Endothelial cell of umbilical vein (primary cell): ENCODE measurements around the gene CCND2. TPM values are rescaled to one million over a fixed set of nuclear protein-coding genes. Genes with fewer than 3 reads are reported as not detected.

Experiments used
- BruUV-seq: library from RNA; stranded (reverse); fragments of 400-500 nt; replicated peaks from 2 replicates; lab custom pipeline; 2021; lab: Mats Ljungman, UMichigan
- CTCF ChIA-PET: fragments of 300-600, 350-600 bp; sonication (Branson Sonifier 250); formaldehyde crosslinking; loops from one replicate; lab custom pipeline; 2021; ENCODE audit warnings: antibody characterized with exemption, inconsistent platforms; lab: Charles Lee
- POLR2A ChIA-PET: fragments of 300-600, 350-600 bp; sonication (Branson Sonifier 250); formaldehyde crosslinking; loops from one replicate; lab custom pipeline; 2021; ENCODE audit warnings: antibody characterized with exemption, inconsistent platforms; lab: Charles Lee
- DNase-seq: peaks from one replicate; pipeline ENCODE4 v3.0.0-alpha.2; 2011; ENCODE audit warnings: low read depth, low spot score
- FAIRE-seq: peaks from 2 replicates; lab custom pipeline; 2011; peaks lifted over from hg19 to GRCh38; lab: Jason Lieb, UNC
- H2AFZ ChIP-seq: 2 replicates; pipeline ENCODE4 v1.6.0; 2012; ENCODE audit warnings: low read depth, low read length, control low read depth, inconsistent platforms
- H3K27ac ChIP-seq: 2 replicates; pipeline ENCODE4 v1.5.1; 2011; ENCODE audit warnings: low read depth, mild to moderate bottlenecking, control low read depth, low read length, moderate library complexity; ENCODE audit not compliant: insufficient read depth
- H3K27me3 ChIP-seq, 2 experiments: 2 replicates each; pipeline versions ENCODE4 v1.6.0 to v1.6.1; 2011; ENCODE audit warnings: low read length in 2 of 2, mixed read lengths in 1 of 2; ENCODE audit not compliant: control insufficient read depth in 2 of 2, insufficient read depth in 2 of 2
- H3K36me3 ChIP-seq, 2 experiments: 2 replicates in 1 of 2; 3 replicates in 1 of 2; pipeline ENCODE4 v1.5.1; 2011; ENCODE audit warnings: low read length in 2 of 2, mild to moderate bottlenecking in 1 of 2, moderate library complexity in 1 of 2; ENCODE audit not compliant: control insufficient read depth in 2 of 2, insufficient read depth in 2 of 2; ENCODE audit errors: extremely low read depth in 1 of 2
- H3K4me1 ChIP-seq: 3 replicates; pipeline ENCODE4 v1.5.1; 2011; ENCODE audit warnings: mild to moderate bottlenecking, low read length; ENCODE audit not compliant: control insufficient read depth, insufficient read depth; ENCODE audit errors: extremely low read depth
- H3K4me2 ChIP-seq: 2 replicates; pipeline ENCODE4 v1.6.1; 2011; ENCODE audit warnings: low read length, control low read depth, mixed read lengths; ENCODE audit not compliant: insufficient read depth
- H3K4me3 ChIP-seq, 3 experiments: fragments of 200-600 bp in 1 of 3; sonication (generic), shearing (Covaris generic) in 1 of 3; replicated peaks in 1 of 3; 2 replicates each; pipeline ENCODE4 v1.5.1; 2011 to 2016; ENCODE audit warnings: control low read depth in 3 of 3, low read length in 3 of 3, mild to moderate bottlenecking in 2 of 3, inconsistent platforms in 1 of 3, low read depth in 1 of 3, moderate library complexity in 1 of 3; ENCODE audit not compliant: insufficient read depth in 1 of 3
- H3K79me2 ChIP-seq: 2 replicates; pipeline ENCODE4 v1.6.0; 2012; ENCODE audit warnings: low read length, inconsistent platforms; ENCODE audit not compliant: control insufficient read depth, insufficient read depth
- H3K9ac ChIP-seq: replicated peaks from 2 replicates; pipeline ENCODE3; 2011; ENCODE audit warnings: low read length, control low read depth; ENCODE audit not compliant: insufficient read depth; ENCODE audit errors: extremely low read depth
- H3K9me1 ChIP-seq: replicated peaks from 3 replicates; pipeline ENCODE4 v1.6.0; 2011; ENCODE audit warnings: mild to moderate bottlenecking, low read length; ENCODE audit not compliant: control insufficient read depth, insufficient read depth; ENCODE audit errors: extremely low read depth
- H3K9me3 ChIP-seq: replicated peaks from 2 replicates; pipeline ENCODE4 v1.5.1; 2012; ENCODE audit warnings: low read length, inconsistent platforms; ENCODE audit not compliant: control insufficient read depth, insufficient read depth
- H4K20me1 ChIP-seq: replicated peaks from 2 replicates; pipeline ENCODE3; 2011; ENCODE audit warnings: mild to moderate bottlenecking, low read length; ENCODE audit not compliant: control insufficient read depth, insufficient read depth; ENCODE audit errors: extremely low read depth
- CTCF ChIP-seq, 2 donors: IDR thresholded peaks; 1 replicate in 1 of 2; 2 replicates in 1 of 2; pipeline ENCODE4 v1.5.1; 2011; ENCODE audit warnings: low read length in 2 of 2, mild to moderate bottlenecking in 2 of 2, moderate library complexity in 2 of 2, control low read depth in 1 of 2, inconsistent platforms in 1 of 2, low read depth in 1 of 2; ENCODE audit not compliant: insufficient read depth in 1 of 2; ENCODE audit errors: extremely low read depth in 1 of 2
- EZH2 ChIP-seq: IDR thresholded peaks from 2 replicates; pipeline ENCODE4 v1.6.1; 2012; ENCODE audit warnings: borderline replicate concordance, low read depth, mild to moderate bottlenecking, moderate library complexity, low read length, inconsistent platforms; ENCODE audit not compliant: severe bottlenecking
- FOS ChIP-seq: IDR thresholded peaks from 2 replicates; pipeline ENCODE4 v1.6.1; 2011; ENCODE audit warnings: mild to moderate bottlenecking, low read length, moderate library complexity, borderline replicate concordance; ENCODE audit not compliant: insufficient read depth
- GATA2 ChIP-seq: IDR thresholded peaks from 2 replicates; pipeline ENCODE4 v1.7.0; 2011; ENCODE audit warnings: low read depth, mild to moderate bottlenecking, moderate library complexity, mixed read lengths, low read length; ENCODE audit not compliant: insufficient read length, insufficient read depth
- JUN ChIP-seq: IDR thresholded peaks from 2 replicates; pipeline ENCODE4 v1.6.1; 2011; ENCODE audit warnings: borderline replicate concordance, low read depth; ENCODE audit not compliant: insufficient read length, insufficient read depth
- MAX ChIP-seq: IDR thresholded peaks from 2 replicates; pipeline ENCODE4 v1.6.1; 2011; ENCODE audit not compliant: insufficient read depth, insufficient read length
- MYC ChIP-seq: IDR thresholded peaks from one replicate; pipeline ENCODE4 v1.6.1; 2011; ENCODE audit warnings: mild to moderate bottlenecking, low read depth, low read length
- POLR2A ChIP-seq: IDR thresholded peaks from 2 replicates; pipeline ENCODE4 v1.6.1; 2012; ENCODE audit warnings: low read depth, mild to moderate bottlenecking, control low read depth, low read length
- POLR2AphosphoS5 ChIP-seq: IDR thresholded peaks from 2 replicates; pipeline ENCODE4 v1.6.1; 2012; ENCODE audit warnings: low read depth, mild to moderate bottlenecking, control low read depth, low read length, moderate library complexity; ENCODE audit not compliant: insufficient read depth
- dilution Hi-C: fragments of 300-500 bp; cut with MboI; formaldehyde crosslinking; loops from one replicate; pipeline ENCODE4 v1.15.0; 2019; ENCODE audit warnings: low sequenced_read_pairs; ENCODE audit not compliant: extremely low pct_ligation_motif_present
- intact Hi-C: fragments of 100-400 bp; cut with micrococcal nuclease; formaldehyde crosslinking; loops from one replicate; pipeline ENCODE4 v1.10.0; 2022
- polyA plus RNA-seq, 4 experiments: library from polyadenylated mRNA; depleted of rRNA in 3 of 4; stranded (reverse) in 3 of 4; unstranded in 1 of 4; fragments of >200 nt; gene quantifications; 2 replicates each; pipeline versions ENCODE4 v1.2.1 to v1.2.3, GENCODE V29; 2011 to 2012; ENCODE audit warnings: missing spikeins in 1 of 4
- total RNA-seq: library from RNA; stranded (reverse); gene quantifications from 2 replicates; pipeline ENCODE4 v1.2.3, GENCODE V29; 2021

Gene CCND2
- total and polyA plus RNA-seq, 2 donors (not counting 3 experiments of a cell fraction or from before 2014, with no cell fraction given): 0.68 to 3.4 TPM

- Histone ChIP-seq H3K79me2 (no peaks in the 10 kb centered on the region), H3K27ac (no peak overlapping the region), H3K4me2 (no peak overlapping the region), H3K27me3 (peaks cover 12 to 18% of the 10 kb centered on the region in 2 experiments), H3K9me3 (no peaks in the 10 kb centered on the region), H2AFZ (no peak overlapping the region), H3K9ac (no peak overlapping the region), H3K9me1 (no peaks in the 10 kb centered on the region), H3K4me3 (no peak overlapping the region), H3K36me3 (no peaks in the 10 kb centered on the region), H4K20me1 (no peaks in the 10 kb centered on the region), H3K4me1 (no peaks in the 10 kb centered on the region)
- DNase-seq (no peak), FAIRE-seq (no peak)
- ChIA-PET POLR2A (no interaction called here), CTCF (interaction anchor here (1.7 kb wide), 1 partner anchor 173 kb away, joined by 8 read pairs; no protein-coding TSS in a partner anchor)
- intact Hi-C loops (no loop called here), dilution Hi-C loops (no loop called here)
- TF ChIP-seq CTCF (IDR thresholded peaks at IDR 0.05; ENCODE audit: extremely low read depth in 1 of 2, insufficient read depth in 1 of 2, low read depth in 1 of 2, low read length in 2 of 2): no peak
- TF ChIP-seq POLR2A: no peak
- TF ChIP-seq EZH2: no peak
- no TSS peak for BruUV-seq
Measured at GRCh38 chr12:4280351-4281163, 7.0 kb downstream of the CCND2 start.

- intact Hi-C loops: no loop called here
- no peaks in the 10 kb centered on the region for H3K9me1 ChIP-seq
- no peaks in the 10 kb centered on the region for H3K4me1 ChIP-seq
- H3K27ac ChIP-seq: no peak overlapping the region
- no peak overlapping the region for H2AFZ ChIP-seq
- no peak overlapping the region for H3K4me3 ChIP-seq
- DNase-seq: no peak
- dilution Hi-C loops: no loop called here
- BruUV-seq: no TSS peak
- FAIRE-seq: no peak
- TF ChIP-seq FOS (no peak), JUN (no peak), POLR2AphosphoS5 (no peak), POLR2A (no peak), MYC (no peak), MAX (no peak), CTCF (IDR thresholded peaks at IDR 0.05; ENCODE audit: extremely low read depth in 1 of 2, insufficient read depth in 1 of 2, low read depth in 1 of 2, low read length in 2 of 2) (no peak), GATA2 (no peak), EZH2 (no peak)
- no peak overlapping the region for H3K4me2 ChIP-seq
- H3K9ac ChIP-seq: no peak overlapping the region
- no peaks in the 10 kb centered on the region for H3K79me2 ChIP-seq
- peaks cover 6 to 12% of the 10 kb centered on the region in 2 experiments for H3K27me3 ChIP-seq
- ChIA-PET POLR2A (no interaction called here), CTCF (interaction anchor here (1.7 kb wide), 1 partner anchor 174 kb away, joined by 8 read pairs; no protein-coding TSS in a partner anchor)
- H3K36me3 ChIP-seq: no peaks in the 10 kb centered on the region
- no peaks in the 10 kb centered on the region for H3K9me3 ChIP-seq
- no peaks in the 10 kb centered on the region for H4K20me1 ChIP-seq
Measured at GRCh38 chr12:4281173-4281654, 7.7 kb downstream of the CCND2 start.
